Activated T-cell treated with anti-CD3 and anti-CD28 coated beads, Interleukin-2, amount 50 U/mL, for 1 hour (primary cell): ENCODE data around the gene DGKQ.

ENCODE experiments used
- DNase-seq: peaks from one replicate; pipeline ENCODE4 v3.0.0-alpha.2; 2020

Gene DGKQ, protein sequence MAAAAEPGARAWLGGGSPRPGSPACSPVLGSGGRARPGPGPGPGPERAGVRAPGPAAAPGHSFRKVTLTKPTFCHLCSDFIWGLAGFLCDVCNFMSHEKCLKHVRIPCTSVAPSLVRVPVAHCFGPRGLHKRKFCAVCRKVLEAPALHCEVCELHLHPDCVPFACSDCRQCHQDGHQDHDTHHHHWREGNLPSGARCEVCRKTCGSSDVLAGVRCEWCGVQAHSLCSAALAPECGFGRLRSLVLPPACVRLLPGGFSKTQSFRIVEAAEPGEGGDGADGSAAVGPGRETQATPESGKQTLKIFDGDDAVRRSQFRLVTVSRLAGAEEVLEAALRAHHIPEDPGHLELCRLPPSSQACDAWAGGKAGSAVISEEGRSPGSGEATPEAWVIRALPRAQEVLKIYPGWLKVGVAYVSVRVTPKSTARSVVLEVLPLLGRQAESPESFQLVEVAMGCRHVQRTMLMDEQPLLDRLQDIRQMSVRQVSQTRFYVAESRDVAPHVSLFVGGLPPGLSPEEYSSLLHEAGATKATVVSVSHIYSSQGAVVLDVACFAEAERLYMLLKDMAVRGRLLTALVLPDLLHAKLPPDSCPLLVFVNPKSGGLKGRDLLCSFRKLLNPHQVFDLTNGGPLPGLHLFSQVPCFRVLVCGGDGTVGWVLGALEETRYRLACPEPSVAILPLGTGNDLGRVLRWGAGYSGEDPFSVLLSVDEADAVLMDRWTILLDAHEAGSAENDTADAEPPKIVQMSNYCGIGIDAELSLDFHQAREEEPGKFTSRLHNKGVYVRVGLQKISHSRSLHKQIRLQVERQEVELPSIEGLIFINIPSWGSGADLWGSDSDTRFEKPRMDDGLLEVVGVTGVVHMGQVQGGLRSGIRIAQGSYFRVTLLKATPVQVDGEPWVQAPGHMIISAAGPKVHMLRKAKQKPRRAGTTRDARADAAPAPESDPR

DNA sequence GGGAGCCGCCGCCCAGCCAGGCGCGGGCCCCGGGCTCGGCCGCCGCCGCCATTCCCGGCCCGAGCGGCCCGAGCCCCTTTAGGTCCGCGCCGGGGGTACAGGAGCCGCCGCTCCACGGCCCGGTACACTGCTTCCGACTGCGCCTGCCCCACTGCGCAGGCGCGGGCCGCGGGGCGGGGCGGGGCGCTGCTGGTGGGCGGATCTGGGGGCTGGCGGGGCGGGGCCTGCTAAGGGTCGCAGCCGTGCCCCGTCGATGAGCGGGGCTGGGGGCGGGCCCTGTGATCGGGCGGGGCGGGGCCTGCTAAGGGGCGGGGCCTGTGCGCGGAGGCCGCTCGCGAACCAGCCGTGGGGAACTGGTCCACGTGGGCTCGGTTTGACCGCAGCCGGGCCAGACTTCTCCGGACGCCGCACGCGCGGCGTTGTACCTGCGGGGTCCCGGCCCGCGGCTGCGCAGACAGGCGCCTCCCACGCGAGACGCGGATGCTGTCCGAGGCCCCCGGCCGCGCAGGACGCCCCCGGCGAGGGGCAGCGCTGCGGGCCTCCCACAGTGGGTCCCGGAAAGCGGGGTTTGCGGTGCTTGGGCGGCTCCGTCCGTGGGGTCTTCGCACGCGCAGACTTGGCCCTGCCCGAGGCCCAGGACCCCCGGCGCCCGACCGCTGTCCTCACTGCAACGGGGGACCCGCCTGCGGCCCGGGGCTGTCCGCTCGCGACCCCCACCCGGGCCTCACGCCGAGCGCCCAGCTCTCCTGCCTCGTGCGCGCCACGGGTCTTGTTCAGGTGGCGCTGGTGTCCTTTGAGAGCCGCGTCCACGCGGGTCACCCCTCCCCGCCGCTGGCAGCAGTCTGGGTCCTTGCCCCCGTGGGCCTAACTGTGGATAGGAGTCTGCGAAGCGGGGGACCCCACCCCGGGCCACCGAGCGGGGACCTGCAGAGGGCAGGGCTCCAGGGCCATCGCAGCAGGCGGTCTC lies at the start of gene DGKQ:
Gene DGKQ, minus strand, starts transcription at position 139 of the 967 bp plus-strand sequence. Its CDS starts 87 bp downstream, at position 52.
- peak; percentile 96 for DNase-seq

DNA sequence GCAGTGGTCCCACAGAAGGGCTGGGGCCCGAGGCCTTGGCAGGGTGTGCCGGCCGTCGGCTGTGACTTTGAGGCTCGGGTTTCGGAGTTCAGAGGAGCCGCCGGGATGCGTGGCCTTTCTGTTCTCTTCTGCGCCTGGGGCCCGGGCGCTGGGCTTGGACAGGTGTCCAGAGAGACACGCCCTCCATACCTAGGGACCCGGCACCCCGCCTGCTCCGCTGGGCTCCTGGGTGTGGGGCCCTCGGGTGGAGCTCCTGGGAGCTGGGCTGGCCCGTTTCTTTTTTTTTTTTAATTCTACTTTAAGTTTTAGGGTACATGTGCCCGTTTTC lies 49.3 kb upstream of the DGKQ start:
- DNase-seq = no peak

DNA sequence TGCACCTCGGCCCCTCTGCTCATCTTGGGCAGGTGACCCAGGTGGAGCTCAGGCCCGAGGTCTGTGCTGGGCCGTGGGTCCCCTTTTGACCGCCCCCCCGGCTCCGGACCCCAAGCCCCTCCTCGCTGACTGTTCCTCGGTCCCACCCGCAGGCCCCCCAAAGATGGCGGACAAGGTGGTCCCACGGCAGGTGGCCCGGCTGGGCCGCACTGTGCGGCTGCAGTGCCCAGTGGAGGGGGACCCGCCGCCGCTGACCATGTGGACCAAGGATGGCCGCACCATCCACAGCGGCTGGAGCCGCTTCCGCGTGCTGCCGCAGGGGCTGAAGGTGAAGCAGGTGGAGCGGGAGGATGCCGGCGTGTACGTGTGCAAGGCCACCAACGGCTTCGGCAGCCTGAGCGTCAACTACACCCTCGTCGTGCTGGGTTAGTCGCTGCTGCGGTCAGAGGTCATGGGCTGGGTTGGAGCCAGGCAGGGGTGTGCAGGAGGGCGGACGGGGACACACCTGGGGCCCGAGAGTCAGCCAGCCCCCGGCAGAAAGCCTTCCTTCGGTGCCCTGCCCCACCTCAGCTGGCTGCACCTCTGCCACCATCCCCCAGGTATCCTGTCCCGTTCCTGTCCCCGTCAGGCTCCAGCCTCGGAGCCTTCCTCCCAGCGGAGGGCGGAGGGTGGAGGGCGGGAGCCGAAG lies 48.8 kb upstream of the DGKQ start:
- no peak for DNase-seq

DNA sequence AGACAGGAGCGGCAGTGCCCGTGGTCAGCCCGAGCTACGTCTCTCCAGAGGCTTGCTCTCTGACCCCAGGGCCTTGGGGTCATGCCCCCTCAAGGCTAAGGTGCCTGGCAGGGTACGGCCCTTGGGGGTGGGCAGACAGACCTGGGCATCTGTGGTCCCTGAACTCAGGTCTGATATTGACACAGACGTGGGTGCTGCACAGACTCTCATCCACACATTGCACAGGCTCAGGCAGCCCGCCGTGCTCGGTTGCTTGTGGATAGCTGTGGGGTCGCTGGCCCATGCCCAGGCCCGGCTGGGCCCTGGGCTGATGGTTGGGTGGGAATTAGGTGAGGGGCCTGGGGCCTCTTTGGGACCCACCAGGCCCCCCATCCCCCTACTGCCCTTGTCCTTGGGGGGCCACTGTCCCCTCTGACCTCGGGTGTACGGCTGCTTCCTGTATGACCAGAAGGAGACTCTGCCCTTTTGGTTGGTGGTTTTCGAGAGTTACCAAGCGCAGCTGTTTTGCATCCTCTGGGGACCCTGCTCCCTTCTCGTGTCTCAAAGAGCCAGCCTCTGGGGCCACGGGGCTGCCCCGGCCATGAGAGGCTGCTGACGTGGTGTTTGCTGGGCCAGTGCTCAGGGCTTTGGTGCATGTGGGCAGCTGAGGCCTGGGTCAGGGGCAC lies 48.1 kb upstream of the DGKQ start:
- no peak for DNase-seq

DNA sequence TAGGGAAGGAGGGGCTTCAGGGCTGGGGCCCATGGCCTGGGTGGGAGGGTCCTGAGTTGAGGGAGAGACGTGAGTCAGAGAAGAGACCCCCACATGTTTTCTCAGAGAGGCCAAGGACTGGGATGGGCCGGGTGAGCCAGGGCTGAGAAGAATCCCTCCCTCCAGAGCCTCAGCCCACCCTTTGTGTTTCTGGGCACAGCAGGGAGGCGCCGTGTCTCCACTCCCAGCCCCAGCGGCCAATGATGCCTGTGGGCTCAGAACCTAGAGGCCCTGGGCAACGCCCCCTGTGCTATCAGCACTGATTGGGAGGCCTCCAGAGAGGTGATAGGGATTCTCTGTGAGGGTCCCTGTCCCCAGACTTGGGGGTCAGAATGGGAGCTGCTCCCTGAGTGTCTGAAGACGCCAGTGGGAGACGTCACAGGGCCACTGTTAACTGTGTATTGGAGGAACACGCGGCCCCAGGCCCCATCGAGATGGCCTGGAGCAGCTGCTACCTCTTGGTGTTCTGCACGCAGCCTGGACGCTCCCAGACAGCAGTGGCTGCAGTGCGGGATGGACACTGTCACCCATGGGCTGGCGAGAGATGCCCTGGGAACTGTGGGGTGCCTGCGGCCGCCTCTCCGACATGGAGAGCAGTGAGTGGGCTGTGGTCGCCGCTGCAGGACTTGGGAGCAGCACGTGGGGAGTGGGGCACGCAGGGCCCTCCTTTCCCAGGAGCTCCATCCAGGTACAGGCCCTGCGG lies 46.5 kb upstream of the DGKQ start:
- DNase-seq = no peak

DNA sequence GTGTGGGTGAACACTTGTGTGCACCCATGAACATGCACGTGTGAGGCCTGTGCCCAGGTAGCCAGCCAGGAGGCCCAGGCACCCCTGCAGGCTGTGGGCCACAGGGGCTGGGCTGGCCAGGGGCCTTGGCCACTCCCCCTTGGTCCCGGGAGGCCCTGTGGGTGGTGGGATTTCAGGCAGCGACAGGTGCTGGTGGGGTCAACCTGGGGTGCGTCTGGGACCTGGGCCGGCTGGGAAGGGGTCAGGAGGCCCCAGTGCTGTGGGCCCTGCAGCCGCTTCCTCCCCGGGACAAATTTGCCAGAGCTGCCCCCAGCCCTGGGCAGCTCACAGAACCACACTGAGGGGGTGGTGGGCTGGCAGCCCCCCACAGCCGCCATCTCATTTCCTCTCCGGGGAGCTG lies 46.0 kb upstream of the DGKQ start:
- no peak for DNase-seq

DNA sequence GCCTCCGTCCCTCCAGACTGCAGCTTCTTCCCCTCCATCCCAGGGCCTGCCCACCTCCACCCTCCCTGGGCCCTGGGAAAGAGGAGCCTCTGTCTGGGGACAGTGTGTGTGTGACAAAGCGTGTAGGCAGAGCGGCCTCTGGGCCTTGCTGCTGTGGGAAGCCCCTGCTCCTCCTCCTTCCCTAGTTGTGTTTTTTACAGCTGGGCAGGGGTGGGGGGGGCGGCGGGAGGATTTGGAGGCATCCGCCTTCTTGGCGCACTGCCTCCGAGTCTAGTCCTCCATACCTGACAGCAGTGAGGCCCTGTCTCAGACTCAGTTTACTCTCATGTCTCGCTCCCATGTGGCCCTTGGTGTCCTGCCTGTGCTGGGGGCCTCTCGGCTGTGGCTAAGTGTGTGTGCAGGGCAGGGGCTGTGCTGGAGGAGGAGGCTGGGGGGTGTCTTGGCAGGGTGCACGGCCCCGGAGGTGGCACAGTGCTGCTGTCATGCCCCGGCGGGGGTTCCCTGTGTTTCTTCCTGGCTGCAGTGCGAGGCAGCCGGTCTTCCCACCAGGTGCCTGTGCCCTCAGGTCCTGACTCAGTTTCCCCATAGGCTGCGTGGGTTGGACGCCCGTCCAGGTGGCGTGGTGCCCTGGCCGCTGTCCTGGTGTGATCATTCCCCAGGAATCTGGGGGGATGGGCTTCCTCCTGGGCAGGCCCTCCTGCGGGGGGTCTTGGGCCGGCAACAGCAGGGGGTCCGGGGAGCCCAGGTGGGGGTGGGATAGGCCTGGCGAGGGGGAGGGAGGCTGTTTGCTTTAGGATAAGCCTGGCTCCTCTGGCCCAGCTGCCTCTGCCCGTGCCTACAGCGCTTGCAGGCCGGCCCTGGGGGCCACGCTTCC lies 45.0 kb upstream of the DGKQ start:
- DNase-seq = no peak

DNA sequence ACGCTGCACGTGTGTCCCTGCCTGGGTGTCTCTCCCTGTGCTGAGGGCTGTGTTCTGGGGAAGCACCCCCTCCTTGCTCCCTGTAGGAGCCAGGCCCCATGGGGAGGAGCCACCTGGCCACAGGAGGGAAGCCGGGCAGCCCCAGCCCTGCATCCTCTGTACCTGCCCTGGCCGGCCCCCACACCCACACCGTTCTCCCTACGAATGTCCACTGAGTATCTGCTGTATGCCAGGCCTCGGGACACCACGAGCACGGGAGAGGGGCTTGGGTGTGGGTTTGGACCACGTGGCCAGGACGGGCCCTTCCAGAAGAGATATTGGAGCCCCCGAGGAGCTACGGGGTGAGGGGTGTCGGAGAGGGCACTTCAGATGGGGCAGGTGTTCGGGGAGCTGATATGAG lies 44.3 kb upstream of the DGKQ start:
- no peak for DNase-seq

DNA sequence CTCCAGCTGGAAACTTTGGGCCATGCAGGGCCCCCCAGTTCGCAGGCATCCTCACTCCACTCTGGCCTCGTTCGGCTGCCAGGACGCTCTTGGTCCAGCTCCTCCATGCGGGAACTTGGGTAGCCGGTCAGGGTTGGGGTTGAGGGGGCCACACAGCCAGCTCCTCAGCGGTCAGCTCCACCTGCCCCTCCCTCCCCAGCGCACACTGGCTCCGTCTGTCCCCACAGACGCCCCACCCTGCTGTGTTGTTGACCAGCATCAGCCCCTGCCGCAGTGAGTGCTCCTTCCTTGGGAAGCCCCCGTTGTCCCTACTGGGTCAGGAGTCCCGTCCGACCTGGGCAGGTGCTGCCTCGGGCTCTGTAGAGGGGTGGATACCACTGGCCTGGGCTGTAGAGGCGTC lies 43.8 kb upstream of the DGKQ start:
- DNase-seq = no peak

DNA sequence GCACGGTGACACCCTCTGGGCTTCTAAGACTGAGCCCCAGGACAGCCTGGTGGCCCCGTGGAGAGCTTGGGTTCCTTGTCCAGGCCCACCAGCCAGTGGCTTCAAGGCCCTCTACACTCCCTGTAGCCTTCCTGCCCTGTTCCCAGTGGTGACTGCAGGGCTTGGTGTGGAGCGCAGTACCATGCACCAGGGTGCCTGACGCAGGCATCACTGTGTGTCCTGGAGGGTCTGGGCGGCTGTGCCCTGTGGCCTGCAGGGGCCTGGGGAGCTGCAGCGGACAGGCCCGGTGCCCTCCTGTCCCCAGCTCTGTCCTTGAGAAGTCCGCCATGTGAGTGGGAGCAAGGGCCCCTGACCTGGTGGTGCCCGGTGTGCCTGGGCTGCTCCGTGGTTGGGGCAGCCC lies 42.4 kb upstream of the DGKQ start:
- DNase-seq = no peak

DNA sequence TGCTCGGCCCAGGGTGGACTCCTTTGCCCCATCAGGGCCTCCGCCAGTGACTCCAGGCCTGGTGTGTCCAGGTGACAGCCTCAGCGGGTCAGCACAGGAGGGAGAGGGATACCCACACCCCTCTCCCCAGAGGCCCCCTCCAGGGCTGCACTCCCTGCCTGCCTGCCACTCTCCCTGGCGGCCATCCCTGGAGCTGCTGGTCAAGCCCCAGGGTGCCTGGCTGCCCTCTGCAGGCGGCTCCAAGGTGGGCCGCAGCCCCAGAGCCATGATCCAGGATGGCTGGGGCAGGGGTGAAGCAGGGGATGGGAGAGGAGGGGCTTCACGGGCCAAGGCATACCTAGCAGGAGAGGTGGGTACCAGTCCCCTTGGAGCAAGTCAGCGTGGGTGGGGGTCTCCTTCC lies 41.8 kb upstream of the DGKQ start:
- DNase-seq = no peak

DNA sequence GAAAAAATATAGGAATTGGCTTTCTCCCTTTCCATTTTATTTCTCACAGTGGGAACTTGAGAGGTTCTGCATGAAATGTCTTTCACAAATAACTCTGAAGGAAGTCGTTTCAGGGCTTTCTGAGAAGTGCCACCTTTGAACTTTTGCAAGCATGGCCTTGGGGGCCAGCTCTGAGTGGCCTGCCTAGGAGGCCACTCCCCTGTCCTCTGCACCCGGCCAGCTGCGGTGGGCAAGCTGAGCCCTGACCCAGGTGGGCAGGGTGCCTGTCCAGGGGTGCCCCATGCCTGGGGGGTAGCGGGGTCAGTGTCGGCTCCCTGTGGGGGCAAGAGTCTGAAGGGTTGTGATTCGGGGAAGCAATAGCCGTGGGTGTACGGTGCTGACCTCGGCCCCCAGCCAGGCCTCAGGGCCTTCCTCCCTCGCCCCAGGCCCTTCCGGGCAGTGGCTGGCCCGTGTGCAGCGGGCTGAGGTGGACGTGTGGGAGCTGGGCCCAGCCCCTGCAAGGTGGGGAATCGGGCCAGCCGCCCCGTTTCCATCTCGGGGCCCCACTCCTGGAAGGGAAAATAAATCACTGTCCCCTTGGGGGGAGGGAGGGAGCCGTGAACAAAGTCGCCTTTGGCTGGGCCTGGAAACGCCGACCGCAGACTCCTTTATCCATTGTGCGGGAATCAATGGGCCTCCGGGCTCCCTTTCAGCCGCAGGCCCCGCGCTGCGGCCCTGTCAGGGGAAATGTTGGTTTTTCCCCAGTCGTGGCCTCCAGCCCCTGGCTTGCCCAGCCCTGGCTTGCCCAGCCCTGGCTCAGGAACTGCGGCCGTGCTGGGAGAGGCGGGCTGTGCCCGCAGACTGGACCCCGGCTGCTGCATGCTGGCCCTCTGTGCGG lies 41.2 kb upstream of the DGKQ start:
- no peak for DNase-seq

DNA sequence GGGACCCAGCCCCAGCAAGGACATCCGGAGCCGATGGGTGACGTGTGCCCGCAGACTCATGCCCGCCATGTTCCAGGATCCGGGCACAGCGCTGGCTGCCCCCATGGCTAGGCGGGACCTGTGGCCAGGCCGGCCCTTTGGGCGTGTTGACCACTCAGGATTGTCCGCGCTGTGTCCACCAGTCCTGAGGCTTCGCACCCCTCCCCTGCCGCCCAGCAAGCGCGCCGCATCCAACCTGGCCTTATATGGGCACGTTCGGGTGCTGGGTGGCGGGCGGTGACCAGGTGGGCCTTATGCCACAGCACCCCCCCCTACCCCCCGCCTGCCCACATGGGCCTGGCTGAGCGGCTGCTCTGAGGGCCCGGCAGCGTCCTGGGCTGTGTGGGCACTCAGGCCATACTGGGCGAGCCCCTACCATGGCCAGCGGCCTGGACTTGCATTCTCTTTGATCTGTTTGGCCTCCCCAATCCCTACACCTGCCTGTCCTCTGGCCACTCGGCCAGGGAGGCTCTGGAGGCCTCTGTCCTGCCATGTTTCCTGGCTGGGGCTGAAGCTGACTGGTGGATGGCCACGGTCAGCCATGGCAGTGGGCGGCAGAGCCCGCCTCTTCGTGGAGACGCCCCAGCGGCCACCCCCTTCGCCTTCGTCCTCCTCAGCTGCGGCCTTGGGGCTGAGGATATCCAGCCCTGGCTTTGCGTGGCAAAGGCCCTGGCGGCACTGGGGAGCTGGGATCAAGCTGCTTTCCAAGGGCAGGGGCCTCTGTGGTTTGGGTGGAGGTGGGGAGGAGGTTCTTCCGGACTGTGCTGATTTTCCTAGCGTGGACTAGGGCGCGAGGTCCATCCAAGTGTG lies 40.1 kb upstream of the DGKQ start:
- DNase-seq = no peak

DNA sequence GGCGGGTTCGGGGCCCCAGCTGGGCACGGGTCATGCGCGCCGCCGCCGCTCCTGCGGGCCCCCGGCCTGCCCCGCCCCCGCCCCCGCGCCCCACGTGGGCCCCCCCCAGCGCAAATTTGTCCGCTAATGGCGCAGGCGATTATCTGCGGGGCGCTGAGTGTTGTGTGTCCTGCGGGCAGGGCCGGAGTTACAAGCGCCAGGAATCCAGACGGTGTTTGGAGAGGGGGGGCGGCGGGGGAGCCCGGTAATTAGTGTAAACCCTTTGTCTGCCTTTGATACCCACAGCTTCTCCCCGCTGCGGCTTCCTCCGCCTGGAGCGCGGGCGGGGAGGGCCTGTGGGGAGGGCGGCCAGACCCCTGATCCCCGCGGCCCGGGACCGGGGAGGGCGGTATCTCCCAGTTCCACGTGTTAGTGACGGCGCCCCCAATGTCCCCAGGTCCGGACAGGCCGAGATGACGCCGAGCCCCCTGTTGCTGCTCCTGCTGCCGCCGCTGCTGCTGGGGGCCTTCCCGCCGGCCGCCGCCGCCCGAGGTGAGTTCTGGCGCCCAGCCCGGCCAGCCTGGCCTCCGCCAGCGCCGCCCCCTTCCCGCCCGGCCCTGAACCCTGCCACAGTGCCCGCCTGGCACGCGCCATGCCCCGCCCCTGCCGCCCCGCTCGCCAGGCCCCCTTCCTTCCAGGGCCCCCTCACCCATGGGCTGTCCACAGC lies 38.8 kb upstream of the DGKQ start:
- DNase-seq = peak; percentile 55

DNA sequence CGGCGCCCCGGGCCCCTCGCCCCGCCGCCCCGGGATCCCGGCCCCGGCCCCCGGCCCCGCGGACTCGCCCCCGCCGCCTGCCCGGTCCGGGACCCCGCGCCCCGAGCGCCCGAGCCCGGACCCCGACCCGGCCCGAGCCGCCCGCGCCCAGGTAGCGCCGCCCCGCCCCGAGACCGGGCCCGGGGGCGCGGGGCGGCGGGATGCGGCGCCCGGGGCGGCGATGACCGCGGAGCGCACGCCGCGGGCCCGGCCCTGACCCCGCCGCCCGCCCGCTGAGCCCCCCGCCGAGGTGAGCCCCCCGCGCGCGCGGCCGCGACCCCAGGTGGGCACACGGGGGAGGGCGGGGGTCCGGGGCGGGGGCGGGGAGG lies 38.3 kb upstream of the DGKQ start:
- no peak for DNase-seq

DNA sequence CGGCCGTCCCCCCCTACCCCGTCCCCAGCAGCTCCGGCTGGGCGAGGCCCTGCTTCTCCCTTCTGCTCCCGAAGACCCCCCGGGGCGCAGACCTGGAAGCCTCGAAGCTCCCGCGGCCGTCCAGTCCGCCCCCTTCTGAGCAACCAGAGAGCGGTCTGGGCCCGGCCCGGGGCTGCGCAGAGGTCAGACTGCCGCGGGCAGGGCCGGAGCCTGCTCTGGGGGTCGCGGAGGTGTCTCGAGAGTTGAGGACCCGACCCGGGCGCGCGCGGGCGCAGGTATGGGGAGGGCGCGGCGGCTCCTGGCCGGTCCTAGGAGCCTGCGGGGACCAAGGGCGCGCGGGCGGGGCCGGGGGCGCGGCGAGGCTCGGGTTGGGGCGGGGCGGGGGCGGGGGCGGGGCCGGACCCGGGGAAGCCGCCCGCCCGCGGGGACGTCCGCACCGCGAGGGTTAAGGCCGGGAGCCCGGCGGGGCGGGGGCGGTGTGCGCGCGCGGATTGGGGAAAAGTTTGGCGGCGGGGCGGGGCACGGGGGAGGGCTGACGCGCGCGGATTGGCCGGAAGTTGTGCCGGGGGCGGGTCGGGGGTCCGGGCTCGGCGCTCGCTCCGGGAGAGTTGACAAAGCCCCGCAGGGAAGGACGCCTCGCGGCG lies 37.8 kb upstream of the DGKQ start, which contains the start of gene FGFRL1:
Gene FGFRL1, plus strand, starts transcription at position 605 of the 644 bp plus-strand sequence. CDS start 860 bp downstream, outside the sequence.
- DNase-seq = peak; percentile 91
